ENCODE measurements around the gene UPF3B. TPM values are rescaled to one million over a fixed set of nuclear protein-coding genes. Genes with fewer than 3 reads are reported as not detected.

Gene UPF3B
- total and polyA plus RNA-seq, 9 of the 15 experiments (the other 6 are each of a cell fraction or from before 2014, with no cell fraction given), result 17.6 to 57.0 (median 32.3) TPM

DNA sequence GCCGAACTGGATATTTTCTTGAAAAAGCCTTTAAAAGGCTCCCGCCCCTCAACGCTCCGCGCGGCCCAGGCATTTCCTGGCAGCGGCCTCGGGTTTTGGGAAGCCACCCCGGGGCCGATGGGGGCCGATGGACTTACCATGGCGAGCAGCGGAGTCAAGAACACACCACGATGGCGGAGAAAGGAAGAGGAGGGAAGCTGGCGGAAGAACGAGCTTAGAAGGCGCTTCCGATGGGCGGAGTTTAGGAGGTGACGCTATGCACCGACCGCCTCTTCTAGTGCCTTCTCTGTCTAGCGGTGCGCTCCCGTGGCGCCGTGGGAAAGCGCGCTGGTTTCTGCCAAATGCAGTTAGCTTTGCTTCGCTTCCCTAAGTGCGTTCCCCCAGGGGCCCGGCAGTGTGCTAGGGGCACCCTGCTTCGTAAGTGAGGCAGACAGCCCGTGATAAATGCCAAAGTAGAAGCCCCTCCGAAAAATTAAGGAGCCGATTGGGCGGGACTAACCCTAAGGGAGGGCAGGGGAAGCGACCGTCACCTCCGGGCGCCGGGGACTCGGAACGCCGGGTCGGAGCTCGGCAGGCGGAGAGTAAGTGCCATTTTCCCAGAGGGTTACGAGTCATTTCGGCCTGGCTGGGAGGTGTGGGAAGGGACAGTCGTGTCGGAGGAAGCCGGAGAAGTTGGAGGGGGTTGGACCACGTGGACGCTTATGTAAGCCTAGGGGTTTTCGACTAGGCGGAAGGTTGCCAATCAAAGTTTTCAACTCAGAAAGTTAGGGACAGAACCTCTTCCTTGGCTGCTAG, 61.1 kb downstream of the UPF3B start, which contains the start of gene RPL39 (continued):
- TF ChIP-seq, protein P1, sequence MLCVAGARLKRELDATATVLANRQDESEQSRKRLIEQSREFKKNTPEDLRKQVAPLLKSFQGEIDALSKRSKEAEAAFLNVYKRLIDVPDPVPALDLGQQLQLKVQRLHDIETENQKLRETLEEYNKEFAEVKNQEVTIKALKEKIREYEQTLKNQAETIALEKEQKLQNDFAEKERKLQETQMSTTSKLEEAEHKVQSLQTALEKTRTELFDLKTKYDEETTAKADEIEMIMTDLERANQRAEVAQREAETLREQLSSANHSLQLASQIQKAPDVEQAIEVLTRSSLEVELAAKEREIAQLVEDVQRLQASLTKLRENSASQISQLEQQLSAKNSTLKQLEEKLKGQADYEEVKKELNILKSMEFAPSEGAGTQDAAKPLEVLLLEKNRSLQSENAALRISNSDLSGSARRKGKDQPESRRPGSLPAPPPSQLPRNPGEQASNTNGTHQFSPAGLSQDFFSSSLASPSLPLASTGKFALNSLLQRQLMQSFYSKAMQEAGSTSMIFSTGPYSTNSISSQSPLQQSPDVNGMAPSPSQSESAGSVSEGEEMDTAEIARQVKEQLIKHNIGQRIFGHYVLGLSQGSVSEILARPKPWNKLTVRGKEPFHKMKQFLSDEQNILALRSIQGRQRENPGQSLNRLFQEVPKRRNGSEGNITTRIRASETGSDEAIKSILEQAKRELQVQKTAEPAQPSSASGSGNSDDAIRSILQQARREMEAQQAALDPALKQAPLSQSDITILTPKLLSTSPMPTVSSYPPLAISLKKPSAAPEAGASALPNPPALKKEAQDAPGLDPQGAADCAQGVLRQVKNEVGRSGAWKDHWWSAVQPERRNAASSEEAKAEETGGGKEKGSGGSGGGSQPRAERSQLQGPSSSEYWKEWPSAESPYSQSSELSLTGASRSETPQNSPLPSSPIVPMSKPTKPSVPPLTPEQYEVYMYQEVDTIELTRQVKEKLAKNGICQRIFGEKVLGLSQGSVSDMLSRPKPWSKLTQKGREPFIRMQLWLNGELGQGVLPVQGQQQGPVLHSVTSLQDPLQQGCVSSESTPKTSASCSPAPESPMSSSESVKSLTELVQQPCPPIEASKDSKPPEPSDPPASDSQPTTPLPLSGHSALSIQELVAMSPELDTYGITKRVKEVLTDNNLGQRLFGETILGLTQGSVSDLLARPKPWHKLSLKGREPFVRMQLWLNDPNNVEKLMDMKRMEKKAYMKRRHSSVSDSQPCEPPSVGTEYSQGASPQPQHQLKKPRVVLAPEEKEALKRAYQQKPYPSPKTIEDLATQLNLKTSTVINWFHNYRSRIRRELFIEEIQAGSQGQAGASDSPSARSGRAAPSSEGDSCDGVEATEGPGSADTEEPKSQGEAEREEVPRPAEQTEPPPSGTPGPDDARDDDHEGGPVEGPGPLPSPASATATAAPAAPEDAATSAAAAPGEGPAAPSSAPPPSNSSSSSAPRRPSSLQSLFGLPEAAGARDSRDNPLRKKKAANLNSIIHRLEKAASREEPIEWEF (CRISPR knock-in tag; IDR thresholded peaks at IDR 0.05), result no peak
- TF ChIP-seq KDM5B (IDR thresholded peaks at IDR 0.05; ENCODE audit: insufficient replicate concordance, low read depth, low read length), result peak; percentile 94
- TF ChIP-seq, protein P2, sequence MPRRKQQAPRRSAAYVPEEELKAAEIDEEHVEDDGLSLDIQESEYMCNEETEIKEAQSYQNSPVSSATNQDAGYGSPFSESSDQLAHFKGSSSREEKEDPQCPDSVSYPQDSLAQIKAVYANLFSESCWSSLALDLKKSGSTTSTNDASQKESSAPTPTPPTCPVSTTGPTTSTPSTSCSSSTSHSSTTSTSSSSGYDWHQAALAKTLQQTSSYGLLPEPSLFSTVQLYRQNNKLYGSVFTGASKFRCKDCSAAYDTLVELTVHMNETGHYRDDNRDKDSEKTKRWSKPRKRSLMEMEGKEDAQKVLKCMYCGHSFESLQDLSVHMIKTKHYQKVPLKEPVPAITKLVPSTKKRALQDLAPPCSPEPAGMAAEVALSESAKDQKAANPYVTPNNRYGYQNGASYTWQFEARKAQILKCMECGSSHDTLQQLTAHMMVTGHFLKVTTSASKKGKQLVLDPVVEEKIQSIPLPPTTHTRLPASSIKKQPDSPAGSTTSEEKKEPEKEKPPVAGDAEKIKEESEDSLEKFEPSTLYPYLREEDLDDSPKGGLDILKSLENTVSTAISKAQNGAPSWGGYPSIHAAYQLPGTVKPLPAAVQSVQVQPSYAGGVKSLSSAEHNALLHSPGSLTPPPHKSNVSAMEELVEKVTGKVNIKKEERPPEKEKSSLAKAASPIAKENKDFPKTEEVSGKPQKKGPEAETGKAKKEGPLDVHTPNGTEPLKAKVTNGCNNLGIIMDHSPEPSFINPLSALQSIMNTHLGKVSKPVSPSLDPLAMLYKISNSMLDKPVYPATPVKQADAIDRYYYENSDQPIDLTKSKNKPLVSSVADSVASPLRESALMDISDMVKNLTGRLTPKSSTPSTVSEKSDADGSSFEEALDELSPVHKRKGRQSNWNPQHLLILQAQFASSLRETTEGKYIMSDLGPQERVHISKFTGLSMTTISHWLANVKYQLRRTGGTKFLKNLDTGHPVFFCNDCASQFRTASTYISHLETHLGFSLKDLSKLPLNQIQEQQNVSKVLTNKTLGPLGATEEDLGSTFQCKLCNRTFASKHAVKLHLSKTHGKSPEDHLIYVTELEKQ (CRISPR knock-in tag; IDR thresholded peaks at IDR 0.05), result no peak
- peak; percentile 42; the same call in 1 of the 2 replicates for TF ChIP-seq GTF2A2 (tag; IDR thresholded peaks at IDR 0.05)
- TF ChIP-seq, protein P3, sequence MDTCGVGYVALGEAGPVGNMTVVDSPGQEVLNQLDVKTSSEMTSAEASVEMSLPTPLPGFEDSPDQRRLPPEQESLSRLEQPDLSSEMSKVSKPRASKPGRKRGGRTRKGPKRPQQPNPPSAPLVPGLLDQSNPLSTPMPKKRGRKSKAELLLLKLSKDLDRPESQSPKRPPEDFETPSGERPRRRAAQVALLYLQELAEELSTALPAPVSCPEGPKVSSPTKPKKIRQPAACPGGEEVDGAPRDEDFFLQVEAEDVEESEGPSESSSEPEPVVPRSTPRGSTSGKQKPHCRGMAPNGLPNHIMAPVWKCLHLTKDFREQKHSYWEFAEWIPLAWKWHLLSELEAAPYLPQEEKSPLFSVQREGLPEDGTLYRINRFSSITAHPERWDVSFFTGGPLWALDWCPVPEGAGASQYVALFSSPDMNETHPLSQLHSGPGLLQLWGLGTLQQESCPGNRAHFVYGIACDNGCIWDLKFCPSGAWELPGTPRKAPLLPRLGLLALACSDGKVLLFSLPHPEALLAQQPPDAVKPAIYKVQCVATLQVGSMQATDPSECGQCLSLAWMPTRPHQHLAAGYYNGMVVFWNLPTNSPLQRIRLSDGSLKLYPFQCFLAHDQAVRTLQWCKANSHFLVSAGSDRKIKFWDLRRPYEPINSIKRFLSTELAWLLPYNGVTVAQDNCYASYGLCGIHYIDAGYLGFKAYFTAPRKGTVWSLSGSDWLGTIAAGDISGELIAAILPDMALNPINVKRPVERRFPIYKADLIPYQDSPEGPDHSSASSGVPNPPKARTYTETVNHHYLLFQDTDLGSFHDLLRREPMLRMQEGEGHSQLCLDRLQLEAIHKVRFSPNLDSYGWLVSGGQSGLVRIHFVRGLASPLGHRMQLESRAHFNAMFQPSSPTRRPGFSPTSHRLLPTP (IDR thresholded peaks at IDR 0.05; ENCODE audit: borderline replicate concordance, extremely low read depth, insufficient read length), result no peak
- no peak for TF ChIP-seq ZNF76 (CRISPR knock-in tag; IDR thresholded peaks at IDR 0.05; ENCODE audit: borderline replicate concordance)
- peak; percentile 28 for TF ChIP-seq PHF20 (IDR thresholded peaks at IDR 0.05; ENCODE audit: partially characterized antibody)
- TF ChIP-seq FOXA1 (IDR thresholded peaks at IDR 0.05; ENCODE audit: borderline replicate concordance), result no peak
